Adrenal gland (tissue), 5 donors: ENCODE data around the gene PRPF4.

Experiments used
- POLR2A ChIP-seq, 2 donors: fragments of 450-650 bp; IDR thresholded peaks; one replicate each; pipeline ENCODE4 v1.6.1; 2017; ENCODE audit warnings: antibody characterized with exemption in 2 of 2, mild to moderate bottlenecking in 2 of 2, moderate library complexity in 1 of 2
- TF ChIP-seq, protein P1 (sequence below), 6 experiments: fragments of 450-650 bp in 4 of 6; fragments of 200-600 bp in 2 of 6; sonication (generic) in 1 of 6; IDR thresholded peaks; 1 replicate in 5 of 6; 2 replicates in 1 of 6; pipeline versions ENCODE4 v1.5.1 to v1.8.0; 2016 to 2021; ENCODE audit warnings: antibody characterized with exemption in 6 of 6, mild to moderate bottlenecking in 2 of 6, moderate library complexity in 1 of 6
- donor health status: DM: no; HTN: no; CAD: no.

DNA sequence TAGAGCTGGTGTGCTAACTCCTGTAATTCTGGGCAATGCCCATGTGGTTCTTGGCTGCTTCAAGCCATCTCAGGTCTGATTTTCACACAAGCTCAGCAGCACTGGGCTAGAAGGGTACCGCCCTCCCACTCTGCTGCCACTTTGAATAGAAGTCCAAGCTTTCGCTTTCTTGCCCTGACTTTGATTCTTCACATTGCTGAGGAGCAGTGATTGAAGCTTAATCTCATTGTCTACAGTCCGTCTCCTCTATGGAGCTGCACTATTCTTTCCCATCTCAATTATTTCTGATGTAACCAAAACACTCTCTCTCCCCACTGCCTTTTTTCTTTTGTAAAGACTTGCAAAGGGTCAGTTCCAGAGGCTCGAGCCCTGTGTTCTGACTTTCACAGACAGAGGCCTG lies 40.6 kb downstream of the PRPF4 start:
- no peak for TF ChIP-seq POLR2A (IDR thresholded peaks at IDR 0.05)
- TF ChIP-seq, protein P1, sequence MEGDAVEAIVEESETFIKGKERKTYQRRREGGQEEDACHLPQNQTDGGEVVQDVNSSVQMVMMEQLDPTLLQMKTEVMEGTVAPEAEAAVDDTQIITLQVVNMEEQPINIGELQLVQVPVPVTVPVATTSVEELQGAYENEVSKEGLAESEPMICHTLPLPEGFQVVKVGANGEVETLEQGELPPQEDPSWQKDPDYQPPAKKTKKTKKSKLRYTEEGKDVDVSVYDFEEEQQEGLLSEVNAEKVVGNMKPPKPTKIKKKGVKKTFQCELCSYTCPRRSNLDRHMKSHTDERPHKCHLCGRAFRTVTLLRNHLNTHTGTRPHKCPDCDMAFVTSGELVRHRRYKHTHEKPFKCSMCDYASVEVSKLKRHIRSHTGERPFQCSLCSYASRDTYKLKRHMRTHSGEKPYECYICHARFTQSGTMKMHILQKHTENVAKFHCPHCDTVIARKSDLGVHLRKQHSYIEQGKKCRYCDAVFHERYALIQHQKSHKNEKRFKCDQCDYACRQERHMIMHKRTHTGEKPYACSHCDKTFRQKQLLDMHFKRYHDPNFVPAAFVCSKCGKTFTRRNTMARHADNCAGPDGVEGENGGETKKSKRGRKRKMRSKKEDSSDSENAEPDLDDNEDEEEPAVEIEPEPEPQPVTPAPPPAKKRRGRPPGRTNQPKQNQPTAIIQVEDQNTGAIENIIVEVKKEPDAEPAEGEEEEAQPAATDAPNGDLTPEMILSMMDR (IDR thresholded peaks at IDR 0.05), result no peak
